Activated T-cell treated with anti-CD3 and anti-CD28 coated beads, Interleukin-2, amount 50 U/mL, for 4 hours (primary cell): Measurements from ENCODE around the gene CCDC92B. TPM values are rescaled to one million over a fixed set of nuclear protein-coding genes. Genes with fewer than 3 reads are reported as not detected.

Experiments
- ATAC-seq, 2 donors: fragments of 200-7000 bp; cut with Tn5 transposase; one replicate each; pipeline ENCODE4 v1.10.0; 2021
- DNase-seq: peaks from one replicate; pipeline ENCODE4 v3.0.0-alpha.2; 2020
- H3K27me3 Mint-ChIP-seq: one replicate; pipeline ENCODE4 v1.8.0; 2021; ENCODE audit warnings: low read depth, mixed read lengths
- H3K36me3 Mint-ChIP-seq: one replicate; pipeline ENCODE4 v1.8.0; 2022; ENCODE audit warnings: mixed read lengths; ENCODE audit not compliant: insufficient read depth
- H3K4me1 Mint-ChIP-seq: one replicate; pipeline ENCODE4 v1.8.0; 2021; ENCODE audit warnings: low read depth, mixed read lengths
- H3K4me3 Mint-ChIP-seq: one replicate; pipeline ENCODE4 v1.8.0; 2021; ENCODE audit warnings: mild to moderate bottlenecking, moderate library complexity, mixed read lengths
- H3K9me3 Mint-ChIP-seq: one replicate; pipeline ENCODE4 v1.8.0; 2021; ENCODE audit warnings: mixed read lengths
- total RNA-seq, 3 donors: library from RNA; stranded (reverse); gene quantifications; one replicate each; pipeline ENCODE4 v1.2.1, GENCODE V29; 2021

Gene CCDC92B
- total RNA-seq, 3 donors from 2014 or later, result 0.16 TPM; not detected in 2

- Mint-ChIP-seq H3K27me3 (peaks cover 62% of the 10 kb centered on the region), H3K36me3 (no peaks in the 10 kb centered on the region)
- no peak for ATAC-seq
Measured at GRCh38 chr17:2751491-2751890, 2.0 kb upstream of the CCDC92B start.

GRCh38 chr17:2750721-2751120, 1.3 kb upstream of the CCDC92B start:
- DNase-seq (no peak), ATAC-seq (no peak)
- H3K36me3 Mint-ChIP-seq, result no peaks in the 10 kb centered on the region
- peaks cover 2% of the 10 kb centered on the region for H3K4me1 Mint-ChIP-seq
- no peak overlapping the region for H3K4me3 Mint-ChIP-seq
- H3K27me3 Mint-ChIP-seq, result peaks cover 63% of the 10 kb centered on the region
- no peaks in the 10 kb centered on the region for H3K9me3 Mint-ChIP-seq

More at GRCh38 chr17:2751491-2751890, 2.0 kb upstream of the CCDC92B start:
- peaks cover 7% of the 10 kb centered on the region for H3K4me1 Mint-ChIP-seq
- DNase-seq, result no peak
- no peak overlapping the region for H3K4me3 Mint-ChIP-seq
- H3K9me3 Mint-ChIP-seq, result no peaks in the 10 kb centered on the region

- H3K36me3 Mint-ChIP-seq, result no peaks in the 10 kb centered on the region
- H3K27me3 Mint-ChIP-seq, result peaks cover 67% of the 10 kb centered on the region
- no peaks in the 10 kb centered on the region for H3K4me1 Mint-ChIP-seq
- ATAC-seq, result peak; percentile 98 to 99
- H3K9me3 Mint-ChIP-seq, result no peaks in the 10 kb centered on the region
- H3K4me3 Mint-ChIP-seq, result no peak overlapping the region
- peak; percentile 60 for DNase-seq
Measured at GRCh38 chr17:2749784-2750181, 331 bp upstream of the CCDC92B start.

- Mint-ChIP-seq H3K4me1 (no peaks in the 10 kb centered on the region), H3K36me3 (no peaks in the 10 kb centered on the region), H3K4me3 (no peak overlapping the region), H3K27me3 (peaks cover 57% of the 10 kb centered on the region), H3K9me3 (no peaks in the 10 kb centered on the region)
- no peak for DNase-seq
- no peak for ATAC-seq
Measured at GRCh38 chr17:2745317-2746037, 4.0 kb downstream of the CCDC92B start.

- no peak for ATAC-seq
- no peak overlapping the region for H3K4me3 Mint-ChIP-seq
- no peaks in the 10 kb centered on the region for H3K9me3 Mint-ChIP-seq
- H3K27me3 Mint-ChIP-seq, result peaks cover 12% of the 10 kb centered on the region
- H3K4me1 Mint-ChIP-seq, result no peaks in the 10 kb centered on the region
- no peak for DNase-seq
- no peaks in the 10 kb centered on the region for H3K36me3 Mint-ChIP-seq
Measured at GRCh38 chr17:2737693-2738092, 11.8 kb downstream of the CCDC92B start.

GRCh38 chr17:2736956-2737355, 12.5 kb downstream of the CCDC92B start:
- Mint-ChIP-seq H3K27me3 (peaks cover 5% of the 10 kb centered on the region), H3K4me1 (no peaks in the 10 kb centered on the region)
- no peak for DNase-seq

GRCh38 chr17:2735896-2736295, 13.6 kb downstream of the CCDC92B start:
- ATAC-seq (no peak), DNase-seq (no peak)
- Mint-ChIP-seq H3K4me3 (no peak overlapping the region), H3K9me3 (no peaks in the 10 kb centered on the region), H3K4me1 (no peaks in the 10 kb centered on the region), H3K27me3 (peaks cover 5% of the 10 kb centered on the region), H3K36me3 (no peaks in the 10 kb centered on the region)

More at GRCh38 chr17:2736956-2737355, 12.5 kb downstream of the CCDC92B start:
- H3K9me3 Mint-ChIP-seq, result no peaks in the 10 kb centered on the region
- no peak overlapping the region for H3K4me3 Mint-ChIP-seq
- no peaks in the 10 kb centered on the region for H3K36me3 Mint-ChIP-seq
- ATAC-seq, result no peak

GRCh38 chr17:2734939-2735338, 14.5 kb downstream of the CCDC92B start:
- DNase-seq (no peak), ATAC-seq (no peak)
- no peaks in the 10 kb centered on the region for H3K36me3 Mint-ChIP-seq
- peaks cover 5% of the 10 kb centered on the region for H3K27me3 Mint-ChIP-seq
- no peaks in the 10 kb centered on the region for H3K4me1 Mint-ChIP-seq
- no peaks in the 10 kb centered on the region for H3K9me3 Mint-ChIP-seq
- H3K4me3 Mint-ChIP-seq, result no peak overlapping the region

- H3K9me3 Mint-ChIP-seq, result no peaks in the 10 kb centered on the region
- no peaks in the 10 kb centered on the region for H3K36me3 Mint-ChIP-seq
- H3K4me3 Mint-ChIP-seq, result no peak overlapping the region
- peaks cover 14% of the 10 kb centered on the region for H3K27me3 Mint-ChIP-seq
- DNase-seq, result no peak
- ATAC-seq, result no peak
- H3K4me1 Mint-ChIP-seq, result no peaks in the 10 kb centered on the region
Measured at GRCh38 chr17:2731807-2732206, 17.6 kb downstream of the CCDC92B start.

- ATAC-seq, result no peak
- no peaks in the 10 kb centered on the region for H3K9me3 Mint-ChIP-seq
- no peaks in the 10 kb centered on the region for H3K4me1 Mint-ChIP-seq
- DNase-seq, result no peak
- peaks cover 22% of the 10 kb centered on the region for H3K27me3 Mint-ChIP-seq
- no peaks in the 10 kb centered on the region for H3K36me3 Mint-ChIP-seq
- no peak overlapping the region for H3K4me3 Mint-ChIP-seq
Measured at GRCh38 chr17:2730764-2731353, 18.6 kb downstream of the CCDC92B start.

GRCh38 chr17:2724784-2725164, 24.7 kb downstream of the CCDC92B start:
- H3K4me3 Mint-ChIP-seq, result peak overlapping the region; percentile 31
- peaks cover 6% of the 10 kb centered on the region for H3K4me1 Mint-ChIP-seq
- DNase-seq, result no peak
- peaks cover 30% of the 10 kb centered on the region for H3K27me3 Mint-ChIP-seq
- H3K36me3 Mint-ChIP-seq, result no peaks in the 10 kb centered on the region
- H3K9me3 Mint-ChIP-seq, result no peaks in the 10 kb centered on the region
- peak; percentile 81 to 83 for ATAC-seq

GRCh38 chr17:2723997-2724783, 25.3 kb downstream of the CCDC92B start:
- H3K4me3 Mint-ChIP-seq, result peak overlapping the region; percentile 38
- H3K4me1 Mint-ChIP-seq, result peaks cover 6% of the 10 kb centered on the region
- DNase-seq, result no peak
- peak; percentile 39 to 45 for ATAC-seq
- no peaks in the 10 kb centered on the region for H3K36me3 Mint-ChIP-seq
- H3K27me3 Mint-ChIP-seq, result peaks cover 30% of the 10 kb centered on the region
- no peaks in the 10 kb centered on the region for H3K9me3 Mint-ChIP-seq

- DNase-seq (no peak), ATAC-seq (no peak)
- no peaks in the 10 kb centered on the region for H3K9me3 Mint-ChIP-seq
- peaks cover 6% of the 10 kb centered on the region for H3K4me1 Mint-ChIP-seq
- H3K36me3 Mint-ChIP-seq, result no peaks in the 10 kb centered on the region
- no peak overlapping the region for H3K4me3 Mint-ChIP-seq
- H3K27me3 Mint-ChIP-seq, result peaks cover 28% of the 10 kb centered on the region
Measured at GRCh38 chr17:2723505-2723996, 25.9 kb downstream of the CCDC92B start.

GRCh38 chr17:2722611-2723010, 26.8 kb downstream of the CCDC92B start:
- H3K4me1 Mint-ChIP-seq, result peaks cover 6% of the 10 kb centered on the region
- no peak for ATAC-seq
- no peak for DNase-seq
- H3K36me3 Mint-ChIP-seq, result no peaks in the 10 kb centered on the region
- H3K9me3 Mint-ChIP-seq, result no peaks in the 10 kb centered on the region
- H3K27me3 Mint-ChIP-seq, result peaks cover 28% of the 10 kb centered on the region
- no peak overlapping the region for H3K4me3 Mint-ChIP-seq
